NCI-H1694 (cell line): ENCODE data around the gene MBOAT2.
"Not testable (repeated sequence)": the region's sequence is repeated elsewhere in the genome, so short reads cannot be mapped to it uniquely, and the experiment has no call there.

Source experiments
- DNase-seq: peaks from one replicate; lab custom pipeline; 2025; lab: John Stamatoyannopoulos, UW

MBOAT2 gene

DNA sequence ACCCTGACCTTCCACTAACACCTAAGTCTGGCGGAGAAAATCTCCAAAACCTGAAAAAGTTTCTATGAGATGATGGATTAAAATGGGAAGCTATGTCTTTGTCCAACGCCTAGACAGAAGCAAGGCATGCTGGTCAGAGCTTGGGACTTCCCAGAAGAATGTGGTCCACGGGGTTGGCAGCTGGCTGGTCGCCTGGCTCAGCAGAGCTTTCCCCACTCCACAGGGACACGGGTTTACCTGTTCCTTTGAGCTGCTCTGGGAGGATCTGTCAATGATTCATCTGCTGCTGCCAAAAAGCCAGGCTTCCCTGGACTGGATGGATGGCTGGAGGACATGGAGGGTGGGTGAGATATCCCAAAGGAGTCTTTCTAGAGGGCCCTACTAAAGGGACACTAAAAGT lies 10.8 kb downstream of the MBOAT2 start:
- no peak for DNase-seq

DNA sequence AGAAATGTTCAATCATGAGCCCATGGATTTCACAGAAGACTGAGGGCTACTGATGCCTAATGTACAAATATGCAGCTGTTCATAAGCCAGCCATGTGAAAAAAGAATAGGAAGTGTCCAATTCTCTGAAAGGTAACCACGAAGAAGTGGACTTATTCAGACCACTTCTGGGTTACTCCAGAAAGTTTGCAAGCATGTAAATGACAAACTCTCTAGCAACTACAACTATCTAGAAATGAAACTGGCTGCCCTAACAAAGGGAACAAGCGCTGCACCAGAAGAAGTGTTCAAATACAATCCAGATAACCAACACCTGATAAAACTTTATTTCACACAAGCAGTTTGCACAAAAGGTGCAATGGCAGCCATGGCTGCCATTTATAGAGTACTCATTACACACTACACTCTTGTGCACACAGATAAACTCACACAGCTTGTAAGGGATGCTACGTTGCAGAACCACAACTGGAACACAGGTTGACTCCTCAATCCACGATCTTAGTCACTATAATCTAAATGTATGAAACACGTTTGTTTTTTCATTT lies 13.9 kb downstream of the MBOAT2 start:
- DNase-seq: no peak

DNA sequence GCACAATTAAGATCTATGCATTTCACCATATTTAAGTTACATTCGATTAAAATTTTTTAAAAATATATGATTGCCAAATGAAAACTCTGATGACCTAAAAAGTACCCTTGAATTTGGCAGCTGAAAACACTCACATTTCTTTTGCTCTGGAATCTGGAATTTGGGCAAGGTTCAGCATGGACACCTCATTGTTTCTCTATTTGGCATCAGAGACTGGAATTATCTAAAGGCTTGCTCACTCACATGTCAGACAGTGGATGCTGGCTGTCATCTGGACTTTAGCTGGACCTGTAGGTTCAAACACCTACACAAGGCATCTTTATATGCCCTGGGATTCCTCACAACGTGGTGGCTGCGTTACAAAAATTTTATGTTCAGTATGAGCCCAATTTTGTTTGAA lies 16.1 kb downstream of the MBOAT2 start:
- no peak for DNase-seq

DNA sequence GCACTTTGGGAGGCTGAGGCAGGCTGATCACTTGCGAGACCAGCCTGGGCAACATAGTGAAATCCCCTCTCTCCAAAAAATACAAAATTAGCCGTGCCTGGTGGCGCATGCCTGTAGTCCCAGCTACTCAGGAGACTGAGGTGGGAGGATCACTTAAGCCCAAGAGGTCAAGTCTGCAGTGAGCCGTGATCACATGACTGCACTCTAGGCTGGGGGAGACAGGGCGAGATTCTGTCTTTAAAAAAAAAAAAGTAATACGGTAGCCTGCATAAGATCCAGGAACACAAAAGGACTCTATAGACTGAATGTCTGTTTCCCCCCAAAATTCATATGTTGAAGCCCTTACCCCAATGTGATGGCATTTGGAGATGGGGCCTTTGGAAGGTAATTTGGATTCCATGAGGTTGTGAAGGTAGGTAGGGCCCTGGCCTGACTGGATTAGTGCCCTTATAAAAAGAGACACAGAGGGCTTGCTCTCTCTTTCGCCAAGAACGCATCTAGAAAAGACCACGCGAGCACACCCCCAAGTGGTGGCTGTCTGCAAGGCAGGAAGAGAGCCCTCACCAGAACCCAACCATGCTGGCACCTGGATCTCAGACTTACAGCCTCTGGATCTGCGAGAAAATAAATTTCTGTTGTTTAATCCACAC lies 17.0 kb downstream of the MBOAT2 start:
- no peak for DNase-seq

DNA sequence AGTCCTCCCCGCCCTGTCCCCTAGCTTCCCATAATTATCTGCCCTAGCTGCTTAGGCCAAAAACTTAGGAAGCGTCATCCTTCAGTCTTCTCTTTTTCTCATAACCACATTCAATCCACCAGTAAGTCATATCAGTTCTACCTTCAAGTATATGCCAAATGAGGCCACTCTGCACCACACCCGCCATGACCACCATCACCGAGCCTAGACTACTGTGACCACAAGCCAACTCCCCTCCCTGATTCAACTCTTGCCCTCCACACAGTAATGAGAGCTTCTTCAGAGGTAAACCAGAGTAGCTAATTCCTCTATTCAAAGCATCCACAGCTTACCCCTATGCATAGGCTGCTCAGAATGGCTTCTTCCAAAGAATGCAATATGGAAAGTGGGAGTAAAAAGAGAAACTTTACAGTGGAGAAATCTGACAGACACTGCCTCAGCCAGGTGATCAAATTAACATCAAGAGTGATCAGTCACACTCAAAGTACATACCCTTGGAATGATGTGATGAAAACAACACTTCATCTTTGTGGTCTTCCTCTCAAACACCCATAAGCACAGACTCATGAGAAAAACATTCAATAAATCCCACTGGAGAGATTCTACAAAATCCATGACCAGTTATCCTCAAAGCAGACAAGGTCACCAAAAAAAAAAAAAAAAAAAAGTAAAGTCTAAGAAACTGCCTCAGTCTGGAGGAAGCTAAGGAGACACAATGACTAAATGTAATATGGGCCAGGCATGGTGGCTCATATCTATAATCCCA lies 17.7 kb downstream of the MBOAT2 start:
- DNase-seq: no peak

DNA sequence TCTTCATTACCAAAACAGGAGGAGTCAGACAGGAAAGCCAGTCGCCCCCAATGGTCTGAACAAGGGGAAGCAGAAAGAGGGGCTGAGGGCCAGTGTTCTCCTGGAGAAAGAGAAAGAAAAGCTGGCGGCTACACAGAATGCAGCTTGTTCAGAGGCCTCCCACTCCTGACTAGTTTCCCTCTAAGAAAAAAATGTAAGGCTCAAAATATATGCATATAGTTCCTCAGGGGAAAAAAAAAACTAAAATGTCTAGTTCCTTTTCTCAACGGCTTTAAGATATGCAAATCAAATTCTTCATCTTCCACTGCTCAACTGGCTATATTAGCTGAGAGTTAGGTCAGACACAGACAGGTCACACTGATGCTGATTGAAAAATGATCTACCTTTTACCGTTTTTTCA lies 18.6 kb downstream of the MBOAT2 start:
- no peak for DNase-seq

DNA sequence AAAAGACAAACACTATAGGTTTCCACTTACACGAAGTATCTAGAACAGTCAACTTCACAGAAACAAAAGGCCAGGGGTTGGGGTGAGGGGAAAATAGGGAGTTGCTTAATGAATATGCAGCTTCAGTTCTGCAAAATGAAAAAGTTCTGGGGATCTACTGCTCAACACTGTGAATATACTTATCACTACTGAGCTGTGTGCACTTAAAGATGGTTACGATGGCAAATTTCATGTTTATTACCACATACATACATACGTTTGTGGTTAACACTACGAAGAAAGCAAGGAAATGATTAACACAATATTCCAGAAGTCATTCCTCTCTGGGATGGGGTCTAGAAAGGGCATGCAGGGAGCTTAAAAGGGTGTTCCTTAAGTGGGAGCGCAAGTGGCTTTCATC lies 19.3 kb downstream of the MBOAT2 start:
- no peak for DNase-seq

DNA sequence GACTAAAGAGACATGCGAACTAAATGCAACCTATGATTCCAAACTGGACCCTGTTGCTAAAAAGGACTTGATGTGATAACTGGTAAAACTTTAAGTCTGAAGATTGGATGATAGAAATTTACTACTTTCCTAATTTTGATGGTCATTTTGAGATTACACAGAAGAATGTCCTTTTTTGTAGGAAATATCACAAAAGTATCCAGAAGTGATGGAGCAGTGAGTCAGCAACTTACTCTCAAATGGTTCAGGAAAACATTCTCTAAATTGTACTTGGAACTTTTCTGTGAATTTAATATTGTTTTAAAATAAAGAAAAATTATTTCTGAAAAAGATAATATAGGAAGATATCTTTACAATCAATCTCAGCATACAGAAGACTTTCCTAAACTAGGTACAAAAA lies 19.9 kb downstream of the MBOAT2 start:
- no peak for DNase-seq

DNA sequence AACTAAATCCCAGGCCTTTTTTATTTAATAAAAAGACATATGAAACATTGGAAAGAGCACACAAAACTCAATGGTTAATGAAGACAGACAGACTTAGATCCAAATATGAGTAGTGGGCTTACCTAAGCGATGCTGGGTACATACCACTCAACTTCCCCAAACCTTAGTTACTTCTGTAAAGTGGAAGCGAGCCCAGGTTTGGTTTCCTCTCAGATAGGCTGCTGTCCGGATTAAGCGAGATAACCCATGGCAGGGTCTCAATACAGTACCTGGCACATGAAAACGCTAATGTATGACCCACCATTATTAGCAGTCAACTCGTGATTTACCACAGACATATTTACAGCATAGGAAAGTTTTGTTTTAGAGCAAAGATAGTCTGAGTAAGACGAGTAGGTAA lies 21.6 kb downstream of the MBOAT2 start:
- DNase-seq: no peak

DNA sequence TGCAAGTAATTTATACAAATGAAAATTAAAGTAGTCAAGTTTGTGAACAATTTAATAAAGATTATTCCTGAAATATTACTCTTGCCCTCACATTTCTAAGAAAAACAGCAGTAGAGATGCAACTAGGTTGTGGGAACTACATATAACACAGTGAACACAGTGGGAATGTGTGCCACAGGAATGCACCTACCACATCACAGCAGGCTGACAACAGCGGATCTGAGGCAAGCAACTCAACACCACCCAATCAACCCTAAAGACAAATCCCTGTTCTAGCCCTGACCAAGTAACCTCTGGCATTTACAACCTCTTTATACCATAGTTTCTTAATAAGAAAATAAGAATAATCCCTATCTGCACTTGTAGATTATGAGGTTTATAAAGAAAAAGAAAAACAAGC lies 23.4 kb downstream of the MBOAT2 start:
- no peak for DNase-seq

DNA sequence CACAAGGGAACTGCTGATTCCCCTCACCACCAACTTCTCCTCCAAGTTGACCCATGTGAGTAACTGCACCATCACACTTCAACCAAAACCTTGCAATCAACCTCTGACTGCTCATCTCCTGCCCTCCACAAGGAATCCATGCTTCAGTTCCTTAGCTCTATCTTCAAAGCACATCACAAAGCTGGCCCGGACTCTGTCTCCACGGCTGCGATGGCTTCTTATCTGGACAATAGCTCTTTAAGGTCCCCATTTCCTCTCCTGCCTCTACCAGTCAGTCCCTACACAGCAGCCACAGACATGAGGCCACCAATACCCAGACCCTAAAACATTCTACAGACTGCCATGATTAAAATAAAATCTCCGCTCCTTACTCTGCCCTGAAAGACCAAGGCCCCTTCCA lies 25.7 kb downstream of the MBOAT2 start:
- DNase-seq: no peak

DNA sequence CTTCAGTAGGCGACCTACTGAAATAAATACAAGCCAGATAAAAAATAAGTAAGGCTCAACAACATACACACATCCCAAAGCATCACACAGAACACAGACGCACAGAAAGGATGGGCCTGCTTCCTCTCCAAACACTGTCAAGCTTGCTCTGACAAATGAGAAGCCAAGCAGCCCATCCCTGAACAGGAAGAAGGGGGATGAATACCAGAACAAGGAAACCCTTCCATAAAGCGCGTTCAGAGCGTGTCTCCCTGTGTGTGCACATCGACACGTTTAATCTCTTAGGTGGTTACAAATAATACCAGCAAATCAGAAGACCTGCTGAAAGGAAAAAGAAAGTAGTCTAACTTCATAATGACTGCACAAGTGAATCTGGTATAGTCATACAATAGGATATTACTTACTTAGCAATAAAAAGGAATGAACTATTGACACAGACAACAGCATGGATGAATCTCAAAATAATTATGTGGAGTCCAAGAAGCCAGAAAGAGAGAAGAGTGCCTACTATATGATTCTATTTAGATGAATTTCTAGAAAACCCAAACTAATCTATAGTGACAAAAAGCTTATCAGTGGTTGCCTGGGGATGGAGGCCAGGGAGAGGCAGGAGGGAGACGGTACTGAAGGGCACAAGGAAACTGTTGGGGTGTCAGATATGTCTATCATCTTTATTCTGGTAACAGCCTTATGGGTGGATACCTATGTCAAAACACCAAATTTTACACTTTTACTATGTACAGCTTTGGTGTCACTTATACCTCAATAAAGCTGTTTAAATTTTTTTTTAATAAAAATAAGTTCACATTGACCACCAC lies 26.8 kb downstream of the MBOAT2 start:
- DNase-seq: no peak

DNA sequence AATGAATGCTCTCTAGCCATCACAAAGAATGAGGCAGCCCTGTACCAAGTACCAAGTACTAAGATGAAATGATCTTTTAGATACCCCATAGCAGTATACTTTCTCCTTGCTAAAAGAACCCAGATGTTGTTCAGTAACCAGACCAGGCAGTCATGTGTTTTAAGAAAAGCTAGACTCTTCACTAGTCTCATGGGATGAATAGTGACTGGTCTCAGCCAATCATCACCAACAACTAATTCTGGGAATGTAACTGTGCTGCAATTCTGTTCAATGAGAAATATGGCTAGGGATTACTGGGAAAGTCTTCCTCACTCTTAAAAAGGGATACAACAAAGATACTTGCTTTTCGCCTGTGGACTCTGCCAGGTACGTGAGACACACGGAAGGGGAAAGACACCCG lies 29.5 kb downstream of the MBOAT2 start:
- DNase-seq: no peak

DNA sequence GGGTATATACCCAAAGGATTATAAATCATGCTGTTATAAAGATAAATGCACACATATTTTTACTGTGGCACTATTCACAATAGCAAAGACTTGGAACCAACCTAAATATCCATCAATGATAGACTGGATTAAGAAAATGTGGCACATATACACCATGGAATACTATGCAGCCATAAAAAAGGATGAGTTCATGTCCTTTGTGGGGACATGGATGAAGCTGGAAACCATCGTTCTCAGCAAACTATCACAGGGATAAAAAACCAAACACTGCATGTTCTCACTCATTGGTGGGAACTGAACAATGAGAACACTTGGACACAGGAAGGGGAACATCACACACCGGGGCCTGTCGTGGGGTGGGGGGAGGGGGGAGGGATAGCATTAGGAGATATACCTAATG lies 30.5 kb downstream of the MBOAT2 start:
- DNase-seq: not testable (repeated sequence)

DNA sequence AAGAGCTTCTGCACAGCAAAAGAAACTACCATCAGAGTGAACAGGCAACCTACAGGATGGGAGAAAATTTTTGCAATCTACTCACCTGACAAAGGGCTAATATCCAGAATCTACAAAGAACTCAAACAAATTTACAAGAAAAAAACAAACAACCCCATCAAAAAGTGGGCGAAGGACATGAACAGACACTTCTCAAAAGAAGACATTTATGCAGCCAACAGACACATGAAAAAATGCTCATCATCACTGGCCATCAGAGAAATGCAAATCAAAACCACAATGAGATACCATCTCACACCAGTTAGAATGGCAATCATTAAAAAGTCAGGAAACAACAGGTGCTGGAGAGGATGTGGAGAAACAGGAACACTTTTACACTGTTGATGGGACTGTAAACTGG lies 30.9 kb downstream of the MBOAT2 start:
- not testable (repeated sequence) for DNase-seq

DNA sequence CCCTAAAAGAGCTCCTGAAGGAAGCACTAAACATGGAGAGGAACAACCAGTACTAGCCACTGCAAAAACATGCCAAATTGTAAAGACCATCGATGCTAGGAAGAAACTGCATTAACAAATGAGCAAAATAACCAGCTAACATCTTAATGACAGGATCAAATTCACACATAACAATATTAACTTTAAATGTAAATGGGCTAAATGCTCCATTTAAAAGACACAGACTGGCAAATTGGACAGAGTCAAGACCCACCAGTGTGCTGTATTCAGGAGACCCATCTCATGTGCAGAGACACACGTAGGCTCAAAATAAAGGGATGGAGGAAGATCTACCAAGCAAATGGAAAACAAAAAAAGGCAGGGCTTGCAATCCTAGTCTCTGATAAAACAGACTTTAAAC lies 34.1 kb downstream of the MBOAT2 start:
- not testable (repeated sequence) for DNase-seq

DNA sequence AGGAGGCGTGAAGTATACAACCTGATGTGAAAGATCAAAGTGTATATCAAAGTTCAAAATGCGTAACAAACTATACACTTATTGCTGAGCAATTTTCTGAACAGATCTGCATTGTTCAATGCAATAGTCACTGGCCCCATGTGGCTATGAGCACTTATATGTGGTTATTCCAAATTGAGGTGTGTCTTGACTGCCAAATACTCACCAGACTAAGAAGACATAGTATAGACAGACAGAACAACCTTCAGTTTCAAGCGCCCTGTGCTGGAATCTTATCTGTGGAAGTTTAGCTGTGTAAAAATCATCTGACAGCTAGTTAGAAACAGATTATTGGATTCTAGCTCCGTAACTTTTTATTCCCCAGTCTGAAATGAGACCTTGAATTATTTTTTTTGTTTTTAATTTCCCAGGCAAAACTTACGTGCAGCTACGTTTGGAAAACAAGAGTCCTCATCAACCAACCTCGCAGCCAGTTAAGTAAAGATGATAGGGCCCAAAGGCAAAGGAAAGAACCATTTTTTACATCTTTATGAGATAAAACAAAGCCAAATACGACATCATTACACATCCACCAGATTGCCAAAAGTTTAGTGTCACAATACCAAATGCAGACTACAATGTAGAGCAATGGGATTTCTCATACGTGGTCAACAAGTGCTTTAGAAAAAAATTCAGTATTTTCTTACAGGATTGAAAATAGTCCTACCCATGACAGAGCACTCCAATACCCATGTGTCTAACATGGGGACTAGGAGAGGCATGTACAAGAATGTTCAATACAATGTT lies 37.2 kb downstream of the MBOAT2 start:
- no peak for DNase-seq

DNA sequence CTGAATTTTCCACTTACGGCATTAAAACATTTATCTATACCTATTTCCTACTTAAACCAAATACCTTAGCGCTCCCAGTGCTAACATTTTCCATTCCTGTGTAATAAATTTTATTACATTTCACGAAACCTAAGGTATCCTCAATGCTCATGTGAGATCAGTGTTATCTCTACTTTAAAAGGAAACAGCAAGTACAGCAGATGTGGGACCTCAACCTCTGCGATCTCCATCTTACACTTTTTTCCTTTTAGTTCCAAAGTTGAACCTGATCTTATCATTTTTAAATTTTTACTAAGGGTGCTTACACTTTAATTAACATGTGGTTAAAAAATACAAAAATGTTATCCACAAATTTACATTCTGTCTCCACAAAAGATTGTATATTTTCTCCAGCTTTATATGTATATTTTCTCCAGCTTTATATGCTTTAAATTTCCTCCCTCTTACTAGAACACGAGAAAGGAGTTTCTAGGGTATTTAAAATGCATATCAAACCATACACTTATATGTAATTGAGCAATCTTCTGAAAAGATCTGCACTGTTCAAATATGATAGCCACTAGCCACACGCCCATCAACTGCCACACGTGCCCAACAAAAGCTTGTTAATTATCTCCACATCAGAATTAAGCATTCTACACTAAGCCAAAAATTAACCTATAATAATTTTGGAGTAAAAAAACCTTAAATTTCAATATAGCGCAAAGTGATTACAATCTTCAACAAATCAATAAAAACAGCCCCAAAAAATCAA lies 38.1 kb downstream of the MBOAT2 start:
- no peak for DNase-seq

DNA sequence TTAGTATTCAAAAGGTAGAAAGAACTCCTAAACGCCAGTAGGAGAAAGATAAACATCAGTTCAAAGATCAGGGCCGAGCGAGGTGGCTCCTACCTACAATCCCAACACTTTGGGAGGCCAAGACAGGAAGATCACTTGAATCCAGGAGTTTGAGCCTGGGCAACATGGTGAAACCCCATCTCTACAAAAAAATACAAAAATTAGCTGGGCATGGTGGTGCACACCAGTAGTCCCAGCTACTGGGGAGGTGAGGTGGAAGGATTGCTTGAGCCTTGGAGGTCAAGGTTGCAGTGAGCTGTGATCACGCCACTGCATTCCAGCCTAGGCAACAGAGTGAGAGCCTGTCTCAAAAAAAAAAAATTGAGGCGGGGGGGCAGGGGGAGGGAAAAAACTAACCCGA lies 40.6 kb downstream of the MBOAT2 start:
- no peak for DNase-seq

DNA sequence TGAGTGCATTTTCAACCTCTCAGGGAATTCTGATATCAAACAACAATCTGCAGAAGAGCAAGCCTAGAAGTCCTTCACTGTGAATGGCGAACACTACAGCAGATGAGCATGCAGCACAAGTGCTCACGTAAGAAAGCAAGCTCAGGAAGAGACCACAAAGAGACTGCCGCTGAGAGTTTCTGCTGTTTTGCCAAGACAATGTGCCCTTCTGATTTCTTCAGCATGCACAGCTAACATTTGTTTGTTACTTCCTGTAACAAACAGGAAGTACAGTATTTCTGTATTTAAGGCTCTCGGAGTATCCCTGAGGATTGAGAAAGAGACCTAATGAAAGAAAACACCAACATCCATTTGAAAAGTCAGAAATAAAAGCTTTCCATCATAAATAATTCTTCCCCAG lies 45.9 kb downstream of the MBOAT2 start:
- no peak for DNase-seq

DNA sequence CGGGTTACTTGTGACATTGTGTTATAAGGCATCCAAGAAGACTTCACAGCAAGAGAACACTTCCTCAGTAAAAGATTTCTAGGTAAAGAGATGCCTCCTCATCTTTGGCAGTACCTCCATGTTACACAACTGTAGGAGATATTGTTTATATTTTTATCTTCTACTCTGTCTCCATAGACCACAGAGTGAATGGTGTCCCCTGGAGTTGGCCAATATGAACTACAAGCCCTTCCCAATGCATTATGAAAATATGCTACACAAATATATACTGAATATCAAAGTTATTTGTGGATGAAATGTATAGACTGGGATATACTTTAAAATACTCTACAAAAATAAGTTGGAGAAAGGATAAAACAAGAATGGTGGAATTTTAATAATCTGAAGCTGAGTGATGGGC lies 46.7 kb downstream of the MBOAT2 start:
- no peak for DNase-seq
